SH-SY5Y (cell line): ENCODE results near the gene VWA5A.

Experiments used
- GATA2 ChIP-seq: IDR thresholded peaks from 2 replicates; pipeline ENCODE4 v1.6.1; 2011; ENCODE audit warnings: mild to moderate bottlenecking, low read depth, low read length
- GATA3 ChIP-seq: IDR thresholded peaks from 2 replicates; pipeline ENCODE4 v1.6.1; 2011; ENCODE audit warnings: low read depth, mild to moderate bottlenecking, low read length, moderate library complexity

Gene VWA5A

GRCh38 chr11:124082371-124082770, 32.9 kb upstream of the VWA5A start:
- TF ChIP-seq GATA2 (no peak), GATA3 (no peak)

GRCh38 chr11:124085583-124085982, 29.7 kb upstream of the VWA5A start:
- TF ChIP-seq GATA3 (no peak), GATA2 (no peak)

- TF ChIP-seq GATA3: no peak
- TF ChIP-seq GATA2: no peak
These were observed 29.0 kb upstream of the VWA5A start for GRCh38 chr11:124085997-124086846.

GRCh38 chr11:124090996-124091395, 24.3 kb upstream of the VWA5A start:
- TF ChIP-seq GATA3 (no peak), GATA2 (no peak)

DNA sequence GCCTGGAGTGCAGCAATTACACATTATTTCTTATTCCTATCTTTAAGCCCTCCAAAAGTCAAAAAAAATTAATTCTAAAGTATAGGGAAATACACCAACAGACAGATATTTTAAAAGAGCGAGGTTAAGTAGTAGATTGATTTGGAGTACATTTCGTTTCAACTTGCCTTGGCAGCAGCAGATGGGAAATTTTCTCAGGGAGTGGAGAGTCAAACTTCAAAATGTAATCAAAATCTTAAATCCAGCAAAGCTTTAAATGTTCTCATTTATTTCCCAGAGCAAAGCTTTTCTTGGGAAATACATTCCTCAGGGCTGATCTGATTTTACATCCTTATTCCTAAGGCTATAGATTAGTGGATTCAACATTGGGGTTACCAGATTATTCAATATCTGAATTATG, 21.9 kb upstream of the VWA5A start:
- TF ChIP-seq GATA2: no peak
- TF ChIP-seq GATA3: no peak

GRCh38 chr11:124094731-124095130, 20.5 kb upstream of the VWA5A start:
- TF ChIP-seq GATA3 (no peak), GATA2 (no peak)

- TF ChIP-seq GATA3: no peak
- no peak for TF ChIP-seq GATA2
These were observed 18.9 kb upstream of the VWA5A start for GRCh38 chr11:124096364-124096763.

GRCh38 chr11:124098141-124098540, 17.1 kb upstream of the VWA5A start:
- no peak for TF ChIP-seq GATA2
- TF ChIP-seq GATA3: no peak

DNA sequence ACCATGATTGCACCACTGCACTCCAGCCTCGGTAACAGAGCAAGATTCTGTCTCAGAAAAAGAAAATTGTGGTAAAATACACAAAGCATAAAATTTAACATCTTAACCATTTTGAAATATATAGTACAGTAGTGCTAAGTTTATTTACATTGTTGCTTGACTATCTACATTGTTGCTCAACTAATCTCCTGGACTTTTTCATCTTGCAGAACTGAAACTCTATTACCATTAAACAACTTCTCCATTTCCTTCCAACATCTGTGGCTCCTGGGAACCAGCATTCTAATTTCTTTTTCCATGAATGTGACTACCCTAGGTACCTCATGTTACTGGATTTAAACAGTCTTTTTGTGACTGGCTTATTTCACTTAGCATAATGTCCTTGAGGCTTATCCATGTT, 13.5 kb upstream of the VWA5A start:
- TF ChIP-seq GATA2: no peak
- TF ChIP-seq GATA3: no peak

- TF ChIP-seq GATA2 (no peak), GATA3 (no peak)
These were observed 7.1 kb upstream of the VWA5A start for GRCh38 chr11:124108156-124108555.

GRCh38 chr11:124109377-124109776, 5.9 kb upstream of the VWA5A start:
- no peak for TF ChIP-seq GATA2
- TF ChIP-seq GATA3: no peak

GRCh38 chr11:124110201-124110600, 5.0 kb upstream of the VWA5A start:
- no peak for TF ChIP-seq GATA3

DNA sequence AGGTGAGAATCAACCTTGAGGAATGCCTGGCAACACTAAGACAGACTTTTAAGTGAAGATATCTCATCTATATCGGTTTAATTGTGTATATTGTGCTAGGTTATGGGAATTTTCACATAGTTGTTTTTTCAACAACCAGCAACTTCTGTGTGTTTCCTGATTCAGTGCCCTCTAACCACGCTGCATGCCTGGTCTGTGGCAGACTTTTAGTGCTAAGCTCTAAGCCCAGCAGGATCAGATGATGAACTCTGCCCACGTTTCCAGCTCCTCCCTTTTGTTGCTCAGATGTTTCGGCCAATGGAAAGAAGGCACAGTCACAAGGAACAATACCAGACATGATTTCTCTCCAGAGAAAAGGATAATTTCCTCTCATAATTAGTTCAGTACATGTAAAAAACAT, 1.4 kb upstream of the VWA5A start:
- TF ChIP-seq GATA2: no peak
- no peak for TF ChIP-seq GATA3

DNA sequence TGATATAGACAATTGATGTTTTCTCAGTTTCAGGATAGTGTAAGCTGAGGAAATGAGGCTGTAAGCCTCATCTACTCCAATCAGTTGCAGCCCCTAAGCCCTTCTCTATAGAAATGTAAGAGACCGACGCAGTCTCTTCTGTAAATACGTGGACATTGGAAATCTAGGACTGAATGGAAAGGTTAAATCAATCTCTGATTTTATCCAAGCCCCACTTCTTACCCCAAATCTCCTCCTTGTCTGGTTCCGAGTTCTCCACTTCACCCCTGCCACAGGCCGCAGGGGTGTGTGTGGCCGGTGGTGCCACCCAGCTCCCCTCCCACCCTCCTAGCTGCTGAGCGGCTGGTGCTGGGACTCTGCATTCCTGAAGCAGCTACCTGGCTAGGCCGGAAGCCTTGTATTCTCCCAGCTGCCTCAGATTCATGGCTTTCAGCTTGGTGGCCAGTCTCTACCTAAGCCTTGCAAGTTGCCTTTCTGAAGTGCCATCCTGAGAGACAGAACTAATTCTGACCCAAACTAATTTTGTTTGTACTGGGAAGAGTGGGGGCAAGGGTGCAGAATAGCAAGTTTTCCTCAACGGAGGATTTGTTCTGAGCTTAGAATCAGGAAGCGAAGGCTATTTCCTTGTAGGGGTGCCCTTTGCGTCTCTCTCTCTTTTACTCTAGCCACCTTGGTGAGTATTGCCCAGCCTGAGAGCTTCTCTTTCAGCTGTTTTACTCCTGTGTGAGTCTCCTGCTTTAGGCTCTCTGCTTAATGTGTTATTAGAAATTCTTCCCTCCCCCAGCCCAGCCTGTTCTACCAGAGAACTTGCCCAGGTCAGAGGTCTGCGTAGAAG, 749 bp downstream of the VWA5A start:
- TF ChIP-seq GATA3: no peak
- TF ChIP-seq GATA2: no peak

GRCh38 chr11:124119103-124119502, 3.9 kb downstream of the VWA5A start:
- TF ChIP-seq GATA2 (no peak), GATA3 (no peak)
